Astrocyte (in vitro differentiated cells and primary cell): ENCODE measurements around the gene IQGAP1. TPM values are rescaled to one million over a fixed set of nuclear protein-coding genes. Genes with fewer than 3 reads are reported as not detected.
A peak's percentile ranks its signal among the peaks of the same experiment; 100 is the strongest.

Source experiments
- DNase-seq: peaks from one replicate; pipeline ENCODE4 v3.0.0-alpha.2; 2010; ENCODE audit warnings: low read depth
- FAIRE-seq: peaks from 2 replicates; lab custom pipeline; 2011; peaks lifted over from hg19 to GRCh38; lab: Jason Lieb, UNC
- H2AFZ ChIP-seq: 2 replicates; pipeline ENCODE4 v1.6.0; 2012; ENCODE audit warnings: low read depth, low read length, inconsistent platforms
- H3K27ac ChIP-seq: 2 replicates; pipeline ENCODE4 v1.5.1; 2011; ENCODE audit warnings: low read depth, low read length, inconsistent platforms
- H3K27me3 ChIP-seq: 2 replicates; pipeline ENCODE4 v1.6.0; 2011; ENCODE audit warnings: low read length, inconsistent platforms; ENCODE audit not compliant: insufficient read depth
- H3K36me3 ChIP-seq: 2 replicates; pipeline ENCODE4 v1.5.1; 2011; ENCODE audit warnings: low read length, inconsistent platforms; ENCODE audit not compliant: insufficient read depth
- H3K4me1 ChIP-seq: 2 replicates; pipeline ENCODE4 v1.5.1; 2011; ENCODE audit warnings: low read length, inconsistent platforms; ENCODE audit not compliant: insufficient read depth
- H3K4me2 ChIP-seq: 2 replicates; pipeline ENCODE4 v1.6.0; 2012; ENCODE audit warnings: low read length, inconsistent platforms
- H3K4me3 ChIP-seq: 2 replicates; pipeline ENCODE4 v1.5.1; 2011; ENCODE audit warnings: low read depth, mild to moderate bottlenecking, low read length, inconsistent platforms; ENCODE audit not compliant: insufficient read depth
- H3K79me2 ChIP-seq: 2 replicates; pipeline ENCODE4 v1.6.0; 2012; ENCODE audit warnings: mild to moderate bottlenecking, low read length, inconsistent platforms; ENCODE audit not compliant: insufficient read depth
- H3K9ac ChIP-seq: 2 replicates; pipeline ENCODE4 v1.6.0; 2012; ENCODE audit warnings: mild to moderate bottlenecking, low read length, inconsistent platforms
- H3K9me3 ChIP-seq: 2 replicates; pipeline ENCODE4 v1.5.1; 2012; ENCODE audit warnings: low read depth, mild to moderate bottlenecking, low read length, inconsistent platforms; ENCODE audit not compliant: insufficient read depth
- H4K20me1 ChIP-seq: 2 replicates; pipeline ENCODE4 v1.6.0; 2012; ENCODE audit warnings: low read length, inconsistent platforms; ENCODE audit not compliant: insufficient read depth
- H3K27ac Mint-ChIP-seq: one replicate; pipeline ENCODE4 v1.8.0; 2021; ENCODE audit warnings: mild to moderate bottlenecking, mixed read lengths; ENCODE audit not compliant: unreplicated experiment
- H3K27me3 Mint-ChIP-seq: one replicate; pipeline ENCODE4 v1.8.0; 2021; ENCODE audit warnings: low read depth, mixed read lengths; ENCODE audit not compliant: unreplicated experiment
- H3K36me3 Mint-ChIP-seq: one replicate; pipeline ENCODE4 v1.8.0; 2021; ENCODE audit warnings: low read depth, mixed read lengths; ENCODE audit not compliant: unreplicated experiment
- H3K4me1 Mint-ChIP-seq: one replicate; pipeline ENCODE4 v1.8.0; 2021; ENCODE audit warnings: low read depth, mixed read lengths; ENCODE audit not compliant: unreplicated experiment
- H3K4me3 Mint-ChIP-seq: one replicate; pipeline ENCODE4 v1.8.0; 2021; ENCODE audit warnings: mild to moderate bottlenecking, moderate library complexity, mixed read lengths; ENCODE audit not compliant: unreplicated experiment
- H3K9me3 Mint-ChIP-seq: one replicate; pipeline ENCODE4 v1.8.0; 2021; ENCODE audit warnings: mild to moderate bottlenecking, mixed read lengths; ENCODE audit not compliant: unreplicated experiment
- EZH2 ChIP-seq: IDR thresholded peaks from 2 replicates; pipeline ENCODE4 v1.6.1; 2012; ENCODE audit warnings: mild to moderate bottlenecking, low read length, inconsistent platforms; ENCODE audit not compliant: insufficient read depth
- total RNA-seq: library from RNA; stranded (reverse); gene quantifications from 2 replicates; pipeline ENCODE4 v1.2.1, GENCODE V29; 2021
- TF ChIP-seq, protein P1 (sequence below): IDR thresholded peaks from 2 replicates; pipeline ENCODE4 v1.5.1; 2011; ENCODE audit warnings: low read depth, mild to moderate bottlenecking, inconsistent platforms, low read length, moderate library complexity; ENCODE audit not compliant: insufficient read depth

The IQGAP1 gene
- total RNA-seq, 1 donor from 2014 or later, result 226 TPM

GRCh38 chr15:90471769-90472168 is 83.7 kb downstream of the IQGAP1 start:
- H3K4me1 Mint-ChIP-seq, result peaks cover 4% of the 10 kb centered on the region
- Histone ChIP-seq H3K9ac (no peak overlapping the region), H4K20me1 (peaks cover 40% of the 10 kb centered on the region), H3K36me3 (peaks cover 61% of the 10 kb centered on the region), H3K4me3 (no peak overlapping the region), H3K9me3 (no peaks in the 10 kb centered on the region), H3K4me2 (no peak overlapping the region), H3K27me3 (no peaks in the 10 kb centered on the region), H2AFZ (no peak overlapping the region), H3K27ac (no peak overlapping the region), H3K79me2 (peaks cover 4% of the 10 kb centered on the region), H3K4me1 (no peaks in the 10 kb centered on the region)
- peaks cover 26% of the 10 kb centered on the region for H3K36me3 Mint-ChIP-seq
- H3K4me3 Mint-ChIP-seq, result no peak overlapping the region
- H3K9me3 Mint-ChIP-seq, result no peaks in the 10 kb centered on the region
- TF ChIP-seq, protein P1, sequence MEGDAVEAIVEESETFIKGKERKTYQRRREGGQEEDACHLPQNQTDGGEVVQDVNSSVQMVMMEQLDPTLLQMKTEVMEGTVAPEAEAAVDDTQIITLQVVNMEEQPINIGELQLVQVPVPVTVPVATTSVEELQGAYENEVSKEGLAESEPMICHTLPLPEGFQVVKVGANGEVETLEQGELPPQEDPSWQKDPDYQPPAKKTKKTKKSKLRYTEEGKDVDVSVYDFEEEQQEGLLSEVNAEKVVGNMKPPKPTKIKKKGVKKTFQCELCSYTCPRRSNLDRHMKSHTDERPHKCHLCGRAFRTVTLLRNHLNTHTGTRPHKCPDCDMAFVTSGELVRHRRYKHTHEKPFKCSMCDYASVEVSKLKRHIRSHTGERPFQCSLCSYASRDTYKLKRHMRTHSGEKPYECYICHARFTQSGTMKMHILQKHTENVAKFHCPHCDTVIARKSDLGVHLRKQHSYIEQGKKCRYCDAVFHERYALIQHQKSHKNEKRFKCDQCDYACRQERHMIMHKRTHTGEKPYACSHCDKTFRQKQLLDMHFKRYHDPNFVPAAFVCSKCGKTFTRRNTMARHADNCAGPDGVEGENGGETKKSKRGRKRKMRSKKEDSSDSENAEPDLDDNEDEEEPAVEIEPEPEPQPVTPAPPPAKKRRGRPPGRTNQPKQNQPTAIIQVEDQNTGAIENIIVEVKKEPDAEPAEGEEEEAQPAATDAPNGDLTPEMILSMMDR, result no peak
- TF ChIP-seq EZH2, result no peak
- DNase-seq (no peak), FAIRE-seq (no peak)
- no peaks in the 10 kb centered on the region for H3K27me3 Mint-ChIP-seq
- no peak overlapping the region for H3K27ac Mint-ChIP-seq

DNA sequence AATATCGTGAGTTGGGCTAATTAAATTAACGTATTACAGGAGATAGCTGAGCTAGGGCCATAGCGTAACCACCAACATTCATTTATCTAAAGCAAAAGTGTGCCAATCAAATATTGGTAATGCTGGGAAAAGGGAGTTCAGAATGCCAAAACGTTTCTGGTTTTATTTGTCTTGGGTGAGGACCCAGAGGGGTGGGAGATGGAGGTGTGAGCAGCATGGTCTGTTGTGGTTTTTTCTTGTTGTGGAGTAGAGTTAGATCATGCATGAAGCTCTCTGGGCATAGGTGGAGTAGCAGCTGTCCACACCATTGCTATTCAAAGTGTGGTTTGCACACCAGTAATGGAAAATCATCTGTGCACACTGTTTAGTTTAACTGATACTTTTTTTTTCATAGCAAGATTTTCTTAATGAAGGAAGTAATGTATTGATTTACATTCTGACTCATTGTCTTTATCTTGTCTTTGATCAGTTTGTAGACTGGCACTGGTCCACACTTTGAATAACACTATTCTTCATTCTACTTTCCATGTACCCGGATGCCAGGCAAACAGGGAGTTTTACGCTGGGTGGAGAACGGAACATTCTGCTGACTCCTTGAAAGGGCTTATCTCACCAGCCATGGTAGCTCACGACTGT is 90.9 kb downstream of the IQGAP1 start:
- Histone ChIP-seq H3K27me3 (no peaks in the 10 kb centered on the region), H2AFZ (no peak overlapping the region), H3K27ac (no peak overlapping the region), H3K36me3 (peaks cover 63% of the 10 kb centered on the region), H3K4me1 (no peaks in the 10 kb centered on the region), H3K4me3 (no peak overlapping the region), H4K20me1 (peaks cover 34% of the 10 kb centered on the region), H3K79me2 (no peaks in the 10 kb centered on the region), H3K9ac (no peak overlapping the region), H3K4me2 (peak overlapping the region; percentile 5), H3K9me3 (no peaks in the 10 kb centered on the region)
- no peak for TF ChIP-seq EZH2
- TF ChIP-seq, protein P1, result no peak
- peaks cover 20% of the 10 kb centered on the region for H3K4me1 Mint-ChIP-seq
- H3K4me3 Mint-ChIP-seq, result no peak overlapping the region
- H3K36me3 Mint-ChIP-seq, result peaks cover 26% of the 10 kb centered on the region
- peak; percentile 62 for DNase-seq
- H3K27me3 Mint-ChIP-seq, result no peaks in the 10 kb centered on the region
- no peak for FAIRE-seq
- H3K9me3 Mint-ChIP-seq, result no peaks in the 10 kb centered on the region
- no peak overlapping the region for H3K27ac Mint-ChIP-seq

DNA sequence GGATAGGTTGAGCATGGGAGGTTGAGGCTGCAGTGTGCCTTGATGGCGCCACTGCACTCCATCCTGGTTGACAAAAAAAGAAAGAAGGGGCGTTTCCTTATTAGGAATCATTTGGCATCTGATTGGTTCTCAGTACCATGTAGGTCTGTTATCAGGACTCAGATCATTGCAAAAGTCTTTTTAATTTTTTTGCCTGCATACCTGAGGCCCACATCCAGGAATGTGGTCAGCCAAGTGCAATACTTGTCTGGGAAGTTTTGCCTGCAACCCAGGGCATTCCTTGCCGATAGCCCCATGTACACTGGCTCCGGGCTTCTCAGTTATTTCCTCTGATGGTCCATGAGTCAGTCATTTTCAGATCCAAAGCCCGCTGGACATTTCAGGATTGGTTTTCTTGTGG is 91.6 kb downstream of the IQGAP1 start:
- H3K27ac ChIP-seq, result no peak overlapping the region
- H3K9me3 ChIP-seq, result no peaks in the 10 kb centered on the region
- no peaks in the 10 kb centered on the region for H3K79me2 ChIP-seq
- FAIRE-seq (no peak), DNase-seq (peak; percentile 89)
- H3K27me3 ChIP-seq, result no peaks in the 10 kb centered on the region
- no peak overlapping the region for H3K9ac ChIP-seq
- peaks cover 27% of the 10 kb centered on the region for H4K20me1 ChIP-seq
- no peak overlapping the region for H3K4me2 ChIP-seq
- no peaks in the 10 kb centered on the region for H3K9me3 Mint-ChIP-seq
- peaks cover 62% of the 10 kb centered on the region for H3K36me3 ChIP-seq
- H3K4me1 Mint-ChIP-seq, result peaks cover 20% of the 10 kb centered on the region
- H2AFZ ChIP-seq, result no peak overlapping the region
- H3K27ac Mint-ChIP-seq, result peak overlapping the region; percentile 94
- H3K36me3 Mint-ChIP-seq, result peaks cover 22% of the 10 kb centered on the region
- TF ChIP-seq EZH2, result no peak
- no peaks in the 10 kb centered on the region for H3K4me1 ChIP-seq
- H3K4me3 Mint-ChIP-seq, result peak overlapping the region; percentile 35
- no peak overlapping the region for H3K4me3 ChIP-seq
- no peaks in the 10 kb centered on the region for H3K27me3 Mint-ChIP-seq
